Keratinocyte (primary cell): ENCODE measurements around the gene USP8.

Source experiments
- EZH2 ChIP-seq: IDR thresholded peaks from one replicate; pipeline ENCODE4 v1.6.1; 2012; ENCODE audit warnings: inconsistent platforms, mild to moderate bottlenecking, low read length, moderate library complexity
- TF ChIP-seq, protein P1 (sequence below), 3 experiments: IDR thresholded peaks in 1 of 3; conservative IDR thresholded peaks in 1 of 3; optimal IDR thresholded peaks in 1 of 3; 2 replicates in 2 of 3; 3 replicates in 1 of 3; pipeline versions ENCODE3 to v1.5.1; 2011; ENCODE audit warnings: low read length in 3 of 3, mild to moderate bottlenecking in 3 of 3, moderate library complexity in 2 of 3, control low read depth in 1 of 3, inconsistent platforms in 1 of 3; ENCODE audit not compliant: insufficient read depth in 2 of 3; ENCODE audit errors: extremely low read depth in 1 of 3

DNA sequence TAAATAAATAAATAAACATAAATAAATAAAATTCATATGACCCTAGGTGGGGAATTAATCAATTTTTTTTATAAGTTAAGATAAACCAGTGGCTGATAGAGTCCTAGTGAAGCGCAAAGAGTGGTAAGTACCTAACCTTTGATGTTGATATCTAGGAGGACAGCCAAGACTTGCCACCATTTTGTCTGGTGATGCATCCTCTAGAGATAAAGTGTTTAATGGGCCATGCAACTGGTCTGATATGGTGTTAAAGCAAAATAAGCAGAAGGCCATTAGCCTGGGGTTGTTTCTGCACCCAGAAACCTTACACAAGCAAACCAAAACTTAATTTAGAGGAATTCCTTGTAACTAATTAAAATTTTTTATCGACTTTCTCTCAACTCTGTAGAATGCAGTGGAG is 9.6 kb upstream of the USP8 start:
- TF ChIP-seq, protein P1, sequence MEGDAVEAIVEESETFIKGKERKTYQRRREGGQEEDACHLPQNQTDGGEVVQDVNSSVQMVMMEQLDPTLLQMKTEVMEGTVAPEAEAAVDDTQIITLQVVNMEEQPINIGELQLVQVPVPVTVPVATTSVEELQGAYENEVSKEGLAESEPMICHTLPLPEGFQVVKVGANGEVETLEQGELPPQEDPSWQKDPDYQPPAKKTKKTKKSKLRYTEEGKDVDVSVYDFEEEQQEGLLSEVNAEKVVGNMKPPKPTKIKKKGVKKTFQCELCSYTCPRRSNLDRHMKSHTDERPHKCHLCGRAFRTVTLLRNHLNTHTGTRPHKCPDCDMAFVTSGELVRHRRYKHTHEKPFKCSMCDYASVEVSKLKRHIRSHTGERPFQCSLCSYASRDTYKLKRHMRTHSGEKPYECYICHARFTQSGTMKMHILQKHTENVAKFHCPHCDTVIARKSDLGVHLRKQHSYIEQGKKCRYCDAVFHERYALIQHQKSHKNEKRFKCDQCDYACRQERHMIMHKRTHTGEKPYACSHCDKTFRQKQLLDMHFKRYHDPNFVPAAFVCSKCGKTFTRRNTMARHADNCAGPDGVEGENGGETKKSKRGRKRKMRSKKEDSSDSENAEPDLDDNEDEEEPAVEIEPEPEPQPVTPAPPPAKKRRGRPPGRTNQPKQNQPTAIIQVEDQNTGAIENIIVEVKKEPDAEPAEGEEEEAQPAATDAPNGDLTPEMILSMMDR (optimal IDR thresholded peaks at IDR 0.05 in 1 of 3, IDR thresholded peaks at IDR 0.05 in 1 of 3, conservative IDR thresholded peaks at IDR 0.05 in 1 of 3; ENCODE audit: extremely low read depth in 1 of 3, insufficient read depth in 2 of 3, low read length in 3 of 3) = no peak
- no peak for TF ChIP-seq EZH2
